KOPT-K1 (cell line): ENCODE data around the gene PDE3A.
"Not testable (repeated sequence)": the region's sequence is repeated elsewhere in the genome, so short reads cannot be mapped to it uniquely, and the experiment has no call there.

Experiments used
- H3K27ac ChIP-seq: fragments of 200-600 bp; sonication (generic); 2 replicates; pipeline ENCODE4 v1.5.1; 2016; ENCODE audit warnings: antibody characterized with exemption, mild to moderate bottlenecking, low read depth, low read length; ENCODE audit not compliant: poor library complexity, severe bottlenecking
- H3K36me3 ChIP-seq: fragments of 200-600 bp; sonication (generic); 2 replicates; pipeline ENCODE4 v1.5.1; 2017; ENCODE audit warnings: antibody characterized with exemption, mild to moderate bottlenecking, low read length, moderate library complexity; ENCODE audit not compliant: insufficient read depth
- H3K9me3 ChIP-seq: fragments of 200-600 bp; sonication (generic); 2 replicates; pipeline ENCODE4 v1.5.1; 2017; ENCODE audit warnings: antibody characterized with exemption, low read length, mild to moderate bottlenecking; ENCODE audit not compliant: insufficient read depth, poor library complexity, severe bottlenecking

Gene PDE3A

GRCh38 chr12:20585055-20585625 is 216.8 kb downstream of the PDE3A start:
- Histone ChIP-seq H3K9me3 (no peaks in the 10 kb centered on the region), H3K27ac (no peak overlapping the region)

GRCh38 chr12:20585913-20586312 is 217.6 kb downstream of the PDE3A start:
- H3K36me3 ChIP-seq = no peaks in the 10 kb centered on the region
- H3K27ac ChIP-seq = no peak overlapping the region
- no peaks in the 10 kb centered on the region for H3K9me3 ChIP-seq

More at GRCh38 chr12:20585055-20585625, 216.8 kb downstream of the PDE3A start:
- H3K36me3 ChIP-seq = no peaks in the 10 kb centered on the region

GRCh38 chr12:20588042-20588441 is 219.7 kb downstream of the PDE3A start:
- Histone ChIP-seq H3K9me3 (no peaks in the 10 kb centered on the region), H3K27ac (no peak overlapping the region), H3K36me3 (no peaks in the 10 kb centered on the region)

GRCh38 chr12:20590570-20590969 is 222.2 kb downstream of the PDE3A start:
- H3K36me3 ChIP-seq = no peaks in the 10 kb centered on the region
- H3K27ac ChIP-seq = no peak overlapping the region
- H3K9me3 ChIP-seq = no peaks in the 10 kb centered on the region

- Histone ChIP-seq H3K27ac (no peak overlapping the region), H3K9me3 (no peaks in the 10 kb centered on the region), H3K36me3 (no peaks in the 10 kb centered on the region)
Measured at GRCh38 chr12:20592556-20592955, 224.2 kb downstream of the PDE3A start.

- H3K27ac ChIP-seq = no peak overlapping the region
- H3K9me3 ChIP-seq = no peaks in the 10 kb centered on the region
- no peaks in the 10 kb centered on the region for H3K36me3 ChIP-seq
Measured at GRCh38 chr12:20593611-20594010, 225.3 kb downstream of the PDE3A start.

GRCh38 chr12:20596061-20596460 is 227.7 kb downstream of the PDE3A start:
- Histone ChIP-seq H3K36me3 (no peaks in the 10 kb centered on the region), H3K9me3 (no peaks in the 10 kb centered on the region), H3K27ac (no peak overlapping the region)

GRCh38 chr12:20599757-20600156 is 231.4 kb downstream of the PDE3A start:
- H3K27ac ChIP-seq = no peak overlapping the region

GRCh38 chr12:20601668-20602280 is 233.4 kb downstream of the PDE3A start:
- Histone ChIP-seq H3K27ac (no peak overlapping the region), H3K9me3 (no peaks in the 10 kb centered on the region), H3K36me3 (no peaks in the 10 kb centered on the region)

More at GRCh38 chr12:20599757-20600156, 231.4 kb downstream of the PDE3A start:
- H3K9me3 ChIP-seq = no peaks in the 10 kb centered on the region
- H3K36me3 ChIP-seq = no peaks in the 10 kb centered on the region

- H3K9me3 ChIP-seq = no peaks in the 10 kb centered on the region
- H3K36me3 ChIP-seq = no peaks in the 10 kb centered on the region
- H3K27ac ChIP-seq = no peak overlapping the region
Measured at GRCh38 chr12:20602641-20603391, 234.5 kb downstream of the PDE3A start.

GRCh38 chr12:20604408-20605067 is 236.2 kb downstream of the PDE3A start:
- Histone ChIP-seq H3K27ac (no peak overlapping the region), H3K36me3 (no peaks in the 10 kb centered on the region)

GRCh38 chr12:20615020-20615419 is 246.7 kb downstream of the PDE3A start:
- H3K36me3 ChIP-seq, H3K27ac ChIP-seq, H3K9me3 ChIP-seq: not testable (repeated sequence)

More at GRCh38 chr12:20604408-20605067, 236.2 kb downstream of the PDE3A start:
- no peaks in the 10 kb centered on the region for H3K9me3 ChIP-seq

- Histone ChIP-seq H3K27ac (no peak overlapping the region), H3K36me3 (no peaks in the 10 kb centered on the region), H3K9me3 (no peaks in the 10 kb centered on the region)
Measured at GRCh38 chr12:20616093-20616492, 247.8 kb downstream of the PDE3A start.

- Histone ChIP-seq H3K9me3 (no peaks in the 10 kb centered on the region), H3K27ac (no peak overlapping the region), H3K36me3 (no peaks in the 10 kb centered on the region)
Measured at GRCh38 chr12:20620261-20620660, 251.9 kb downstream of the PDE3A start.

GRCh38 chr12:20624718-20625117 is 256.4 kb downstream of the PDE3A start:
- no peaks in the 10 kb centered on the region for H3K9me3 ChIP-seq
- no peak overlapping the region for H3K27ac ChIP-seq
- no peaks in the 10 kb centered on the region for H3K36me3 ChIP-seq
